Measurements from ENCODE around the gene HLCS. TPM values are rescaled to one million over a fixed set of nuclear protein-coding genes. Genes with fewer than 3 reads are reported as not detected.

The HLCS gene
- total RNA-seq, 1 experiment from 2014 or later: 12.7 TPM

- Histone ChIP-seq H3T11ph (ENCODE audit: low read length) (no peak overlapping the region), H4K8ac (replicated peaks; ENCODE audit: insufficient read length, low read depth, low read length) (no peak overlapping the region), H2BK20ac (ENCODE audit: low read depth, low read length, poor library complexity, severe bottlenecking) (no peak overlapping the region), H3K14ac (ENCODE audit: insufficient read depth, low read length) (no peak overlapping the region), H2AFZ (ENCODE audit: low read length) (no peak overlapping the region), H2BK12ac (ENCODE audit: insufficient read length, low read depth, low read length) (no peak overlapping the region), H4K91ac (ENCODE audit: insufficient read length, low read depth, low read length) (no peak overlapping the region), H3K79me2 (ENCODE audit: insufficient read depth, low read length) (no peaks in the 10 kb centered on the region), H3K9ac (ENCODE audit: extremely low read depth, insufficient read length, low read length) (no peak overlapping the region), H2BK5ac (ENCODE audit: insufficient read length, low read length) (no peak overlapping the region), H3K27ac (ENCODE audit: insufficient read length, low read depth, low read length) (no peak overlapping the region), H3K79me1 (ENCODE audit: insufficient read depth, low read depth, low read length, poor library complexity, severe bottlenecking) (no peaks in the 10 kb centered on the region), H2AK5ac (ENCODE audit: insufficient read length, low read length) (no peak overlapping the region), H3K18ac (ENCODE audit: insufficient read length, low read depth, low read length) (no peak overlapping the region), H2BK15ac (ENCODE audit: low read depth, low read length) (no peak overlapping the region), H3K56ac (ENCODE audit: insufficient read length, low read depth, low read length) (no peak overlapping the region), H3K23ac (ENCODE audit: insufficient read length, low read depth, low read length) (no peak overlapping the region), H2BK120ac (ENCODE audit: low read depth, low read length, poor library complexity, severe bottlenecking) (no peak overlapping the region), H3K4me1 (ENCODE audit: insufficient read depth, low read length) (no peaks in the 10 kb centered on the region; the same call in 1 of the 2 replicates), H3K23me2 (ENCODE audit: insufficient read length, low read depth, low read length, poor library complexity, severe bottlenecking) (peaks cover 8% of the 10 kb centered on the region), H4K20me1 (ENCODE audit: control insufficient read depth, insufficient read depth, insufficient read length) (no peaks in the 10 kb centered on the region), H3K9me3 (ENCODE audit: control insufficient read depth, low read depth, low read length) (no peaks in the 10 kb centered on the region), H4K5ac (ENCODE audit: insufficient read length, low read depth, low read length) (no peak overlapping the region), H3K4me2 (ENCODE audit: insufficient read depth, insufficient read length, low read length) (no peak overlapping the region), H3K4ac (ENCODE audit: low read depth, low read length) (no peak overlapping the region), H3K27me3 (ENCODE audit: insufficient read depth, low read length) (no peaks in the 10 kb centered on the region)
- Mint-ChIP-seq H3K27ac (no peak overlapping the region), H3K27me3 (ENCODE audit: low read depth) (peaks cover 10% of the 10 kb centered on the region), H3K4me3 (no peak overlapping the region), H3K9me3 (peaks cover 0 to 2% of the 10 kb centered on the region in 2 experiments; a peak in 1 of 5 replicates), H3K36me3 (ENCODE audit: insufficient read depth in 1 of 3, low read depth in 3 of 3) (no peaks in the 10 kb centered on the region), H3K4me1 (peaks cover 15 to 25% of the 10 kb centered on the region in 2 experiments)
- WGBS (ENCODE audit: extremely low coverage, insufficient read length, low lambda C conversion rate): no CpG with 5 or more reads among the region's 4 CpGs
- DNase-seq: no peak
- TF ChIP-seq, protein P1, sequence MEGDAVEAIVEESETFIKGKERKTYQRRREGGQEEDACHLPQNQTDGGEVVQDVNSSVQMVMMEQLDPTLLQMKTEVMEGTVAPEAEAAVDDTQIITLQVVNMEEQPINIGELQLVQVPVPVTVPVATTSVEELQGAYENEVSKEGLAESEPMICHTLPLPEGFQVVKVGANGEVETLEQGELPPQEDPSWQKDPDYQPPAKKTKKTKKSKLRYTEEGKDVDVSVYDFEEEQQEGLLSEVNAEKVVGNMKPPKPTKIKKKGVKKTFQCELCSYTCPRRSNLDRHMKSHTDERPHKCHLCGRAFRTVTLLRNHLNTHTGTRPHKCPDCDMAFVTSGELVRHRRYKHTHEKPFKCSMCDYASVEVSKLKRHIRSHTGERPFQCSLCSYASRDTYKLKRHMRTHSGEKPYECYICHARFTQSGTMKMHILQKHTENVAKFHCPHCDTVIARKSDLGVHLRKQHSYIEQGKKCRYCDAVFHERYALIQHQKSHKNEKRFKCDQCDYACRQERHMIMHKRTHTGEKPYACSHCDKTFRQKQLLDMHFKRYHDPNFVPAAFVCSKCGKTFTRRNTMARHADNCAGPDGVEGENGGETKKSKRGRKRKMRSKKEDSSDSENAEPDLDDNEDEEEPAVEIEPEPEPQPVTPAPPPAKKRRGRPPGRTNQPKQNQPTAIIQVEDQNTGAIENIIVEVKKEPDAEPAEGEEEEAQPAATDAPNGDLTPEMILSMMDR (conservative IDR thresholded peaks at IDR 0.05): no peak
These were observed 22.1 kb upstream of the HLCS start for GRCh38 chr21:36988536-36988935.

Measured in H9 (cell line).